ENCODE results near the gene CCDC102A. TPM values are rescaled to one million over a fixed set of nuclear protein-coding genes. Genes with fewer than 3 reads are reported as not detected.

The CCDC102A gene
- total RNA-seq, 1 donor from 2014 or later: 30.6 TPM

GRCh38 chr16:57563761-57564160, 27.4 kb upstream of the CCDC102A start:
- Mint-ChIP-seq H3K4me3 (no peak overlapping the region), H3K9me3 (peaks cover 16% of the 10 kb centered on the region), H3K36me3 (peaks cover 10% of the 10 kb centered on the region), H3K27me3 (ENCODE audit: low read depth) (peaks cover 11% of the 10 kb centered on the region), H3K27ac (no peak overlapping the region), H3K4me1 (peaks cover 7% of the 10 kb centered on the region)
- no peak for DNase-seq (ENCODE audit: low spot score in 2 of 2, unreplicated experiment in 2 of 2)
- TF ChIP-seq CTCF (IDR thresholded peaks at IDR 0.05; ENCODE audit: unreplicated experiment): no peak

GRCh38 chr16:57563487-57563750, 27.0 kb upstream of the CCDC102A start:
- no peak overlapping the region for H3K27ac Mint-ChIP-seq
- H3K27me3 Mint-ChIP-seq (ENCODE audit: low read depth): peaks cover 12% of the 10 kb centered on the region
- DNase-seq (ENCODE audit: low spot score in 2 of 2, unreplicated experiment in 2 of 2): no peak
- H3K36me3 Mint-ChIP-seq: peaks cover 10% of the 10 kb centered on the region
- peaks cover 7% of the 10 kb centered on the region for H3K4me1 Mint-ChIP-seq
- H3K4me3 Mint-ChIP-seq: no peak overlapping the region
- H3K9me3 Mint-ChIP-seq: peaks cover 16% of the 10 kb centered on the region
- TF ChIP-seq CTCF (IDR thresholded peaks at IDR 0.05; ENCODE audit: unreplicated experiment): no peak

- Mint-ChIP-seq H3K27ac (no peak overlapping the region), H3K4me1 (peaks cover 7% of the 10 kb centered on the region), H3K27me3 (ENCODE audit: low read depth) (peaks cover 15% of the 10 kb centered on the region), H3K4me3 (no peak overlapping the region), H3K9me3 (peaks cover 16% of the 10 kb centered on the region), H3K36me3 (peaks cover 7% of the 10 kb centered on the region)
- no peak for TF ChIP-seq CTCF (IDR thresholded peaks at IDR 0.05; ENCODE audit: unreplicated experiment)
- DNase-seq (ENCODE audit: low spot score in 2 of 2, unreplicated experiment in 2 of 2): no peak
These were observed 26.5 kb upstream of the CCDC102A start for GRCh38 chr16:57562669-57563486.

GRCh38 chr16:57562066-57562465, 25.7 kb upstream of the CCDC102A start:
- H3K4me3 Mint-ChIP-seq: no peak overlapping the region
- H3K27ac Mint-ChIP-seq: no peak overlapping the region
- TF ChIP-seq CTCF (IDR thresholded peaks at IDR 0.05; ENCODE audit: unreplicated experiment): no peak

GRCh38 chr16:57559072-57559790, 22.9 kb upstream of the CCDC102A start:
- DNase-seq (ENCODE audit: low spot score in 2 of 2, unreplicated experiment in 2 of 2): no peak
- H3K27ac Mint-ChIP-seq: no peak overlapping the region

More at GRCh38 chr16:57562066-57562465, 25.7 kb upstream of the CCDC102A start:
- peaks cover 7% of the 10 kb centered on the region for H3K4me1 Mint-ChIP-seq
- H3K36me3 Mint-ChIP-seq: peaks cover 7% of the 10 kb centered on the region
- no peak for DNase-seq (ENCODE audit: low spot score in 2 of 2, unreplicated experiment in 2 of 2)
- H3K27me3 Mint-ChIP-seq (ENCODE audit: low read depth): peaks cover 19% of the 10 kb centered on the region
- peaks cover 16% of the 10 kb centered on the region for H3K9me3 Mint-ChIP-seq

More at GRCh38 chr16:57559072-57559790, 22.9 kb upstream of the CCDC102A start:
- Mint-ChIP-seq H3K27me3 (ENCODE audit: low read depth) (peaks cover 28% of the 10 kb centered on the region), H3K9me3 (peaks cover 16% of the 10 kb centered on the region), H3K4me3 (no peak overlapping the region), H3K36me3 (peaks cover 7% of the 10 kb centered on the region), H3K4me1 (no peaks in the 10 kb centered on the region)
- no peak for TF ChIP-seq CTCF (IDR thresholded peaks at IDR 0.05; ENCODE audit: unreplicated experiment)
